CD4-positive, alpha-beta memory T cell (primary cell): Measurements from ENCODE around the gene SULT2A1. TPM values are rescaled to one million over a fixed set of nuclear protein-coding genes. Genes with fewer than 3 reads are reported as not detected.

Source experiments
- CTCF ChIA-PET: fragments of 350-600 bp; sonication (Branson Sonifier 250); formaldehyde crosslinking; loops from one replicate; lab custom pipeline; 2021; ENCODE audit warnings: inconsistent platforms; ENCODE audit not compliant: partially characterized antibody; lab: Charles Lee
- POLR2A ChIA-PET: fragments of 350-600 bp; sonication (Branson Sonifier 250); formaldehyde crosslinking; loops from one replicate; lab custom pipeline; 2021; ENCODE audit not compliant: partially characterized antibody; lab: Charles Lee
- DNase-seq, 5 donors: peaks; one replicate each; pipeline versions ENCODE4 v3.0.0 to v3.0.0-alpha.2; 2020 to 2022; ENCODE audit warnings: mixed read lengths in 1 of 5
- H3K27ac ChIP-seq: one replicate; pipeline ENCODE4 v1.7.0; 2013; ENCODE audit warnings: low read depth, low read length
- H3K27me3 ChIP-seq: 2 replicates; pipeline ENCODE4 v1.7.0; 2013; ENCODE audit warnings: mild to moderate bottlenecking, low read length, moderate library complexity; ENCODE audit not compliant: insufficient read depth
- H3K36me3 ChIP-seq: 2 replicates; pipeline ENCODE4 v1.7.0; 2013; ENCODE audit warnings: mild to moderate bottlenecking, low read length, moderate library complexity; ENCODE audit not compliant: insufficient read depth
- H3K4me1 ChIP-seq: 2 replicates; pipeline ENCODE4 v1.7.0; 2013; ENCODE audit warnings: mild to moderate bottlenecking, low read length, moderate library complexity; ENCODE audit not compliant: insufficient read depth
- H3K4me3 ChIP-seq, 2 donors: one replicate each; pipeline ENCODE4 v1.7.0; 2013; ENCODE audit warnings: low read length in 2 of 2, mild to moderate bottlenecking in 1 of 2
- H3K9me3 ChIP-seq, 2 donors: one replicate each; pipeline ENCODE4 v1.7.0; 2013; ENCODE audit warnings: low read length in 2 of 2, control low read depth in 1 of 2; ENCODE audit not compliant: control insufficient read depth in 1 of 2
- H3K27ac Mint-ChIP-seq, 7 donors: one replicate each; pipeline ENCODE4 v1.8.0; 2020 to 2021; ENCODE audit warnings: mixed read lengths in 7 of 7, mild to moderate bottlenecking in 6 of 7, inconsistent platforms in 3 of 7, moderate library complexity in 3 of 7
- H3K27me3 Mint-ChIP-seq, 2 donors: one replicate each; pipeline ENCODE4 v1.8.0; 2020 to 2021; ENCODE audit warnings: mixed read lengths in 2 of 2
- H3K36me3 Mint-ChIP-seq, 2 donors: one replicate each; pipeline ENCODE4 v1.8.0; 2020 to 2021; ENCODE audit warnings: mixed read lengths in 2 of 2, inconsistent platforms in 1 of 2, mild to moderate bottlenecking in 1 of 2
- H3K4me1 Mint-ChIP-seq, 4 donors: one replicate each; pipeline ENCODE4 v1.8.0; 2020 to 2021; ENCODE audit warnings: mixed read lengths in 4 of 4, mild to moderate bottlenecking in 1 of 4
- H3K4me3 Mint-ChIP-seq, 8 donors: one replicate each; pipeline ENCODE4 v1.8.0; 2020 to 2021; ENCODE audit warnings: mixed read lengths in 8 of 8, mild to moderate bottlenecking in 7 of 8, moderate library complexity in 6 of 8, inconsistent platforms in 3 of 8
- H3K9me3 Mint-ChIP-seq, 8 donors: one replicate each; pipeline ENCODE4 v1.8.0; 2020 to 2021; ENCODE audit warnings: mixed read lengths in 8 of 8, mild to moderate bottlenecking in 5 of 8, inconsistent platforms in 3 of 8, moderate library complexity in 1 of 8
- intact Hi-C: fragments of 100-400 bp; cut with micrococcal nuclease; formaldehyde crosslinking; loops from one replicate; pipeline ENCODE4 v1.15.1; 2023
- polyA plus RNA-seq, 2 donors: library from polyadenylated mRNA; unstranded; fragments of 300-500 nt; fragmentation: Illumina TruSeq; gene quantifications; one replicate each; pipeline ENCODE4 v1.2.3, GENCODE V29; 2021
- total RNA-seq, 2 experiments: library from RNA; stranded (reverse); gene quantifications; one replicate each; pipeline ENCODE4 v1.2.3, GENCODE V29; 2021

Gene SULT2A1
- total and polyA plus RNA-seq, 4 experiments from 2014 or later = not detected

DNA sequence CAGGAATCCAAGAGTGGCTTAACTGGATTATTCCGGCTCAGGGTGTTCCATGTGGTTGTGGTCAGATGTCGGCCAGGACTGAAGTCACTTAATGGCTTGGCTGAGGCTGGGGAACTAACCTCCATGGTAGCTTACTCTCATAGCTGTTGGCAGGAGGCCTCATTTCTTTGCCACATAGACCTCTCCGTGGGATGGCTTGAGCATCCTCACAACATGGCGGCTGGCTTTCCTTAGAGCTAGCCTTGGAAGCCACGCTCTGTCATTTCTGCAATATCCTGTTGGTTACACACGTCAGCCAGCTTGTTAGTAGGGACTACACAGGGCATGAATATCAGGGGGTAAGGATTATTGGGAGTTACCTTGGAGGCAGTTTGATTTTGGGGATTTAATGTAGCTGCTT lies 59.3 kb downstream of the SULT2A1 start:
- intact Hi-C loops = no loop called here
- H3K4me1 ChIP-seq = no peaks in the 10 kb centered on the region
- H3K4me3 ChIP-seq = no peak overlapping the region
- H3K27me3 Mint-ChIP-seq = peaks cover 5 to 12% of the 10 kb centered on the region in 2 donors
- H3K9me3 Mint-ChIP-seq = peaks cover 0 to 7% (median 1%) of the 10 kb centered on the region in 8 donors
- H3K9me3 ChIP-seq = peaks cover 0 to 3% of the 10 kb centered on the region in 2 donors
- DNase-seq = no peak
- no peak overlapping the region for H3K27ac ChIP-seq
- POLR2A ChIA-PET = no interaction called here
- CTCF ChIA-PET = interaction anchor here (0.6 kb wide), 1 partner anchor 11 kb away, joined by 3 read pairs; no protein-coding TSS in a partner anchor
- no peaks in the 10 kb centered on the region for H3K36me3 Mint-ChIP-seq
- H3K27me3 ChIP-seq = no peaks in the 10 kb centered on the region
- H3K27ac Mint-ChIP-seq = no peak overlapping the region
- H3K4me3 Mint-ChIP-seq = no peak overlapping the region
- H3K36me3 ChIP-seq = no peaks in the 10 kb centered on the region
- H3K4me1 Mint-ChIP-seq = peaks cover 0 to 4% (median 0%) of the 10 kb centered on the region in 4 donors

DNA sequence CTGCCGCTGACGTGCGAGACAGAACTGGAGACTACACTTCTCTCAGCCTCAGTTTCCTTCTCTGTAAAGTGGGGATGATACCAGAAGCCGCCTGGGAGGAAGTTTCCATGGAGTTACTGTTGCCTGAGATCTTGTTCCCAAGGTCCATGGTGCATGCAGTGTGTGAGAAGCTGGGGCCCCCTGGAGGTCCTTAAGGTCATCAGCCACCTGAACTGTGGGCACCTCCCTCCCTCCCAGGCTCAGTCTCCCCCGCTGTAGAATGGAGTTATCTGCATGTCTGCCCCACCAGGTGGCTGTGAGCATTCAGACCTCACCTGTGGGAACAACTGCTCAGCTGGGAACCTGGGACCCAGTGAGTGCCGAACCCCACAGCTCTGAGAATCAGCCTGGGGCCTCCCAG lies 61.7 kb downstream of the SULT2A1 start:
- intact Hi-C loops = no loop called here
- Mint-ChIP-seq H3K27me3 (peaks cover 19 to 25% of the 10 kb centered on the region in 2 donors), H3K36me3 (no peaks in the 10 kb centered on the region), H3K4me1 (peaks cover 0 to 5% (median 3%) of the 10 kb centered on the region in 4 donors), H3K9me3 (peaks cover 0 to 7% (median 1%) of the 10 kb centered on the region in 8 donors), H3K4me3 (no peak overlapping the region), H3K27ac (no peak overlapping the region)
- Histone ChIP-seq H3K4me3 (no peak overlapping the region), H3K36me3 (no peaks in the 10 kb centered on the region), H3K27me3 (no peaks in the 10 kb centered on the region), H3K9me3 (peaks cover 0 to 3% of the 10 kb centered on the region in 2 donors), H3K27ac (no peak overlapping the region), H3K4me1 (no peaks in the 10 kb centered on the region)
- DNase-seq = no peak
- ChIA-PET CTCF (no interaction called here), POLR2A (no interaction called here)

DNA sequence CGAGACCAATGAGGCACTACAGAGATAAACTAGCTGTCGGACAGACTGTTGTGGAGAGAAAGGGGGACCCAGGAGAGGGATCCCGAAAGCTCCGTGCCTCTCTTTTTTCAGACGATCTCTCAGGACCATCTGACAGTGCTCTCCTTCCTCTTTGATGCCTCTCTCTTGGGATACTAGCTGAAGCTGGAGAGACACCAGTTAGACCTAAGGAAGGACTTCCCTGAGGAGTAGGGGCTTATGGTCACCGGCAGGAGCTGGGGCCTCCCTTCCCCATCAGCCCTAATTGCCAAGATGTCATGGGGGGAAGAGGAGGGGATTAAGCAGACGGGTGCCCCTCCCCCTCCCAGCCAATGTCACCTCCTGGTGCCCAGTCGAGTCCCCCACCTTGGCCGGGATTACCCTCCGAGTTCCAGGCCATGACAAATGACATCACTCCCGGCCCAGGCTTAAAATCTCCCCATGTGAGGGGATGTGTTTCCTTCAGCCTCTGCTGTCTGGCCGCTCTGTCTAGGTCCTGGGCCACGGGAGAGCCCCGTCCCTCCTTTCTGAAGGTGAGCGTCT lies 64.6 kb downstream of the SULT2A1 start, which contains the start of gene CRX:
TSS of gene CRX (plus strand) at position 478 of the 561 bp plus-strand sequence. CDS start 12,507 bp downstream, outside the sequence.
- H3K9me3 ChIP-seq = no peaks in the 10 kb centered on the region
- H3K27me3 ChIP-seq = no peaks in the 10 kb centered on the region
- H3K4me1 ChIP-seq = no peaks in the 10 kb centered on the region
- DNase-seq = no peak
- ChIA-PET CTCF (no interaction called here), POLR2A (no interaction called here)
- peaks cover 28 to 35% of the 10 kb centered on the region in 2 donors for H3K27me3 Mint-ChIP-seq
- H3K27ac ChIP-seq = no peak within 1 kb of the TSS
- peak within 1 kb of the TSS in 2 of 7 donors; percentile 63 to 71 for H3K27ac Mint-ChIP-seq
- peaks cover 0 to 5% (median 3%) of the 10 kb centered on the region in 4 donors for H3K4me1 Mint-ChIP-seq
- H3K4me3 ChIP-seq = no peak within 1 kb of the TSS
- intact Hi-C loops = no loop called here
- no peak within 1 kb of the TSS for H3K4me3 Mint-ChIP-seq
- peaks cover 0 to 5% (median 0%) of the 10 kb centered on the region in 8 donors for H3K9me3 Mint-ChIP-seq
- no peaks in the 10 kb centered on the region for H3K36me3 ChIP-seq
- H3K36me3 Mint-ChIP-seq = no peaks in the 10 kb centered on the region

Other genes with a start within 250 kb of the SULT2A1 start
- not detected for gene EHD2, start 172.9 kb downstream of the SULT2A1 start, total RNA-seq
- not detected for gene EHD2, start 172.9 kb downstream of the SULT2A1 start, polyA plus RNA-seq
- 100 to 1,000 TPM; 863 to 875 TPM for gene NOP53, start 140.8 kb downstream of the SULT2A1 start, total RNA-seq
- 100 to 1,000 TPM; 156 to 225 TPM for gene NOP53, start 140.8 kb downstream of the SULT2A1 start, polyA plus RNA-seq
- gene SELENOW, start 107.6 kb downstream of the SULT2A1 start, total RNA-seq = 100 to 1,000 TPM; 116 to 122 TPM
- 100 to 1,000 TPM; 350 to 352 TPM for gene SELENOW, start 107.6 kb downstream of the SULT2A1 start, polyA plus RNA-seq
- gene TPRX1, start 81.8 kb downstream of the SULT2A1 start, total RNA-seq = not detected
- not detected for gene TPRX1, start 81.8 kb downstream of the SULT2A1 start, polyA plus RNA-seq
- gene CRX, start 64.4 kb downstream of the SULT2A1 start, total RNA-seq = not detected
- gene CRX, start 64.4 kb downstream of the SULT2A1 start, polyA plus RNA-seq = not detected
- gene TPRX2, start 27.1 kb downstream of the SULT2A1 start, total RNA-seq = not detected
- not detected for gene TPRX2, start 27.1 kb downstream of the SULT2A1 start, polyA plus RNA-seq
- not detected for gene BSPH1, start 105.9 kb upstream of the SULT2A1 start, total RNA-seq
- gene BSPH1, start 105.9 kb upstream of the SULT2A1 start, polyA plus RNA-seq = not detected
- not detected for gene ELSPBP1, start 108.3 kb upstream of the SULT2A1 start, total RNA-seq
- gene ELSPBP1, start 108.3 kb upstream of the SULT2A1 start, polyA plus RNA-seq = not detected
- not detected for gene CABP5, start 157.8 kb upstream of the SULT2A1 start, total RNA-seq
- gene CABP5, start 157.8 kb upstream of the SULT2A1 start, polyA plus RNA-seq = not detected
- gene PLA2G4C, start 224.5 kb upstream of the SULT2A1 start, total RNA-seq = 10 to 100 TPM; 10.7 to 11.1 TPM
- under 1 TPM; 0.44 to 0.81 TPM for gene PLA2G4C, start 224.5 kb upstream of the SULT2A1 start, polyA plus RNA-seq